ENCODE data around the gene SIAH3.

- TF ChIP-seq EZH2 (IDR thresholded peaks at IDR 0.05; ENCODE audit: borderline replicate concordance, low read length) (no peak), CTCF (IDR thresholded peaks at IDR 0.05; ENCODE audit: low read length) (no peak)
These were observed 44.3 kb upstream of the SIAH3 start for GRCh38 chr13:45895881-45896280.
